Measurements from ENCODE around the gene KLHDC7B.

GRCh38 chr22:50497093-50497492 is 48.6 kb upstream of the KLHDC7B start:
- TF ChIP-seq CTCF (IDR thresholded peaks at IDR 0.05; ENCODE audit: low read depth, low read length) (no peak), POLR2A (IDR thresholded peaks at IDR 0.05; ENCODE audit: extremely low read depth, insufficient read length) (no peak), MAX (IDR thresholded peaks at IDR 0.05; ENCODE audit: low read depth, low read length) (no peak)

All from NB4 (cell line).